OCI-LY7 (cell line): ENCODE results near the gene MYCL. TPM values are rescaled to one million over a fixed set of nuclear protein-coding genes. Genes with fewer than 3 reads are reported as not detected.

Source experiments
- BruUV-seq: library from RNA; stranded (reverse); fragments of 400-500 nt; replicated peaks from 2 replicates; lab custom pipeline; 2021; lab: Mats Ljungman, UMichigan
- CTCF ChIA-PET: fragments of 300-600 bp; sonication (Branson Sonifier 250); formaldehyde crosslinking; loops from one replicate; lab custom pipeline; 2022; ENCODE audit warnings: antibody characterized with exemption; ENCODE audit not compliant: unreplicated experiment; lab: Charles Lee
- POLR2A ChIA-PET: fragments of 300-600 bp; sonication (Branson Sonifier 250); formaldehyde crosslinking; loops from one replicate; lab custom pipeline; 2022; ENCODE audit warnings: antibody characterized with exemption; lab: Charles Lee
- DNase-seq: peaks from one replicate; pipeline ENCODE4 v3.0.0-alpha.2; 2015; ENCODE audit warnings: low spot score
- H2AFZ ChIP-seq: fragments of 200-600 bp; sonication (generic), shearing (Covaris generic); 2 replicates; pipeline ENCODE4 v1.6.1; 2014; ENCODE audit warnings: mild to moderate bottlenecking, antibody characterized with exemption, low read length, moderate library complexity
- H3K27ac ChIP-seq: fragments of 200-600 bp; sonication (generic); 2 replicates; pipeline ENCODE4 v1.5.1; 2014; ENCODE audit warnings: mixed run types, low read depth, mild to moderate bottlenecking, moderate library complexity, low read length, inconsistent platforms; ENCODE audit not compliant: poor library complexity, severe bottlenecking
- H3K36me3 ChIP-seq: fragments of 200-600 bp; sonication (generic); 2 replicates; pipeline ENCODE4 v1.6.1; 2014; ENCODE audit warnings: mild to moderate bottlenecking, antibody characterized with exemption, low read length, moderate library complexity, mixed read lengths; ENCODE audit not compliant: insufficient read depth
- H3K4me1 ChIP-seq: fragments of 200-600 bp; sonication (generic); 2 replicates; pipeline ENCODE4 v1.5.1; 2014; ENCODE audit warnings: mild to moderate bottlenecking, low read length; ENCODE audit not compliant: insufficient read depth, poor library complexity, severe bottlenecking
- H3K4me2 ChIP-seq: fragments of 200-600 bp; sonication (generic); 2 replicates; pipeline ENCODE4 v1.6.1; 2014; ENCODE audit warnings: mild to moderate bottlenecking, low read length
- H3K4me3 ChIP-seq: fragments of 200-600 bp; sonication (generic); 2 replicates; pipeline ENCODE4 v1.5.1; 2014; ENCODE audit warnings: mild to moderate bottlenecking, low read depth, low read length; ENCODE audit not compliant: poor library complexity, severe bottlenecking
- H3K79me2 ChIP-seq: fragments of 200-600 bp; sonication (generic); 2 replicates; pipeline ENCODE4 v1.6.1; 2016; ENCODE audit warnings: low read depth, mild to moderate bottlenecking, low read length, moderate library complexity, mixed read lengths; ENCODE audit not compliant: insufficient read depth
- H3K9me2 ChIP-seq: fragments of 200-600 bp; sonication (generic); 2 replicates; pipeline ENCODE4 v1.6.1; 2016; ENCODE audit warnings: mild to moderate bottlenecking, low read length, mixed read lengths; ENCODE audit not compliant: insufficient read depth
- H3K9me3 ChIP-seq: fragments of 200-600 bp; sonication (generic); 2 replicates; pipeline ENCODE4 v1.6.1; 2014; ENCODE audit warnings: mild to moderate bottlenecking, mixed run types, low read length, mixed read lengths
- H4K20me1 ChIP-seq: fragments of 200-600 bp; sonication (generic); 2 replicates; pipeline ENCODE4 v1.6.1; 2014; ENCODE audit warnings: mild to moderate bottlenecking, antibody characterized with exemption, low read length, moderate library complexity, mixed read lengths; ENCODE audit not compliant: insufficient read depth
- CTCF ChIP-seq: fragments of 200-600 bp; sonication (generic); conservative IDR thresholded peaks from 2 replicates; pipeline ENCODE4 v1.5.1; 2014; ENCODE audit warnings: mild to moderate bottlenecking, antibody characterized with exemption, low read length, moderate library complexity, mixed read lengths
- EZH2phosphoT487 ChIP-seq: fragments of 200-600 bp; sonication (generic); IDR thresholded peaks from 2 replicates; pipeline ENCODE4 v1.6.1; 2018; ENCODE audit warnings: low read depth, borderline replicate concordance, mild to moderate bottlenecking, mixed run types, antibody characterized with exemption, low read length, moderate library complexity, mixed read lengths
- intact Hi-C: fragments of 100-400 bp; cut with micrococcal nuclease; formaldehyde crosslinking; loops from one replicate; pipeline ENCODE4 v1.10.0; 2022; ENCODE audit not compliant: unreplicated experiment
- total RNA-seq, 2 experiments: library from RNA; depleted of rRNA in 1 of 2; stranded (reverse); fragments of >200 nt in 1 of 2; shearing (Covaris generic) in 1 of 2; gene quantifications; 2 replicates each; pipeline ENCODE4 v1.2.3, GENCODE V29; 2014 to 2022

The MYCL gene
- total RNA-seq, 2 experiments from 2014 or later = 0.41 to 1.0 TPM

- ChIA-PET POLR2A (no interaction called here), CTCF (interaction anchor here (1.0 kb wide), 1 partner anchor 27 kb away, joined by 4 read pairs; no protein-coding TSS in a partner anchor)
- Histone ChIP-seq H3K36me3 (peaks cover 18% of the 10 kb centered on the region), H3K27ac (no peak overlapping the region), H3K4me2 (peak overlapping the region; percentile 17; the same call in 1 of the 2 replicates), H3K9me3 (no peaks in the 10 kb centered on the region), H3K4me1 (peaks cover 49% of the 10 kb centered on the region), H3K79me2 (peaks cover 67% of the 10 kb centered on the region), H3K9me2 (no peaks in the 10 kb centered on the region), H2AFZ (no peak overlapping the region), H4K20me1 (0 out of 2 replicates have a peak, but pooled peaks cover 4% of the 10 kb centered on the region), H3K4me3 (no peak overlapping the region)
- no peak for DNase-seq
- TF ChIP-seq EZH2phosphoT487 = no peak
- no peak for TF ChIP-seq CTCF
- no TSS peak for BruUV-seq
- intact Hi-C loops = no loop called here
Observed at GRCh38 chr1:39877980-39878956, 23.4 kb downstream of the MYCL start.

- Histone ChIP-seq H3K4me2 (no peak overlapping the region; the same call in 1 of the 2 replicates), H2AFZ (no peak overlapping the region), H3K4me1 (peaks cover 47% of the 10 kb centered on the region), H3K36me3 (peaks cover 23% of the 10 kb centered on the region), H4K20me1 (0 out of 2 replicates have a peak, but pooled peaks cover 4% of the 10 kb centered on the region), H3K9me2 (no peaks in the 10 kb centered on the region), H3K79me2 (peaks cover 68% of the 10 kb centered on the region), H3K9me3 (no peaks in the 10 kb centered on the region), H3K4me3 (no peak overlapping the region), H3K27ac (no peak overlapping the region)
- intact Hi-C loops = no loop called here
- TF ChIP-seq CTCF = no peak
- no peak for TF ChIP-seq EZH2phosphoT487
- ChIA-PET CTCF (no interaction called here), POLR2A (no interaction called here)
- BruUV-seq = no TSS peak
- no peak for DNase-seq
Observed at GRCh38 chr1:39877231-39877778, 24.4 kb downstream of the MYCL start.
